Stomach (tissue), 4 donors: Measurements from ENCODE around the gene CDC123.

Experiments used
- POLR2A ChIP-seq, 4 donors: fragments of 450-650 bp; IDR thresholded peaks; one replicate each; pipeline ENCODE4 v1.6.1; 2016; ENCODE audit warnings: antibody characterized with exemption in 4 of 4, control low read depth in 2 of 4, mild to moderate bottlenecking in 1 of 4, moderate library complexity in 1 of 4
- TF ChIP-seq, protein P1 (sequence below), 7 experiments: fragments of 450-650 bp in 4 of 7; fragments of 200-600 bp in 3 of 7; sonication (generic) in 3 of 7; IDR thresholded peaks; one replicate each; pipeline ENCODE4 v1.5.1; 2016 to 2019; ENCODE audit warnings: antibody characterized with exemption in 7 of 7, control low read depth in 2 of 7, mild to moderate bottlenecking in 1 of 7

GRCh38 chr10:12235116-12235694, 39.2 kb downstream of the CDC123 start:
- TF ChIP-seq, protein P1, sequence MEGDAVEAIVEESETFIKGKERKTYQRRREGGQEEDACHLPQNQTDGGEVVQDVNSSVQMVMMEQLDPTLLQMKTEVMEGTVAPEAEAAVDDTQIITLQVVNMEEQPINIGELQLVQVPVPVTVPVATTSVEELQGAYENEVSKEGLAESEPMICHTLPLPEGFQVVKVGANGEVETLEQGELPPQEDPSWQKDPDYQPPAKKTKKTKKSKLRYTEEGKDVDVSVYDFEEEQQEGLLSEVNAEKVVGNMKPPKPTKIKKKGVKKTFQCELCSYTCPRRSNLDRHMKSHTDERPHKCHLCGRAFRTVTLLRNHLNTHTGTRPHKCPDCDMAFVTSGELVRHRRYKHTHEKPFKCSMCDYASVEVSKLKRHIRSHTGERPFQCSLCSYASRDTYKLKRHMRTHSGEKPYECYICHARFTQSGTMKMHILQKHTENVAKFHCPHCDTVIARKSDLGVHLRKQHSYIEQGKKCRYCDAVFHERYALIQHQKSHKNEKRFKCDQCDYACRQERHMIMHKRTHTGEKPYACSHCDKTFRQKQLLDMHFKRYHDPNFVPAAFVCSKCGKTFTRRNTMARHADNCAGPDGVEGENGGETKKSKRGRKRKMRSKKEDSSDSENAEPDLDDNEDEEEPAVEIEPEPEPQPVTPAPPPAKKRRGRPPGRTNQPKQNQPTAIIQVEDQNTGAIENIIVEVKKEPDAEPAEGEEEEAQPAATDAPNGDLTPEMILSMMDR (IDR thresholded peaks at IDR 0.05) = no peak
- no peak for TF ChIP-seq POLR2A (IDR thresholded peaks at IDR 0.05)
